Progenitor cell of endocrine pancreas (in vitro differentiated cells): ENCODE data around the gene NAV2. TPM values are rescaled to one million over a fixed set of nuclear protein-coding genes. Genes with fewer than 3 reads are reported as not detected.

Experiments used
- DNase-seq: peaks from one replicate; pipeline ENCODE4 v3.0.0; 2021; ENCODE audit warnings: low spot score; ENCODE audit not compliant: unreplicated experiment
- H3K27ac Mint-ChIP-seq: 2 replicates; pipeline ENCODE4 v1.8.0; 2021; ENCODE audit warnings: mild to moderate bottlenecking, moderate library complexity, mixed read lengths
- H3K27me3 Mint-ChIP-seq: 2 replicates; pipeline ENCODE4 v1.8.0; 2021; ENCODE audit warnings: mixed read lengths
- H3K36me3 Mint-ChIP-seq: 2 replicates; pipeline ENCODE4 v1.8.0; 2022; ENCODE audit warnings: mixed read lengths; ENCODE audit not compliant: insufficient read depth
- H3K4me1 Mint-ChIP-seq: 2 replicates; pipeline ENCODE4 v1.8.0; 2021; ENCODE audit warnings: low read depth, mixed read lengths
- H3K4me3 Mint-ChIP-seq: 2 replicates; pipeline ENCODE4 v1.8.0; 2021; ENCODE audit warnings: low read depth, mild to moderate bottlenecking, moderate library complexity, mixed read lengths
- H3K9me3 Mint-ChIP-seq: 2 replicates; pipeline ENCODE4 v1.8.0; 2021; ENCODE audit warnings: low read depth, mixed read lengths
- CTCF ChIP-seq: fragments of 200-600 bp; sonication (generic); IDR thresholded peaks from one replicate; pipeline ENCODE4 v1.5.0; 2021; ENCODE audit warnings: antibody characterized with exemption, mild to moderate bottlenecking; ENCODE audit not compliant: unreplicated experiment
- total RNA-seq: library from RNA; stranded (reverse); gene quantifications from 2 replicates; pipeline ENCODE4 v1.2.1, GENCODE V29; 2021

NAV2 gene
- total RNA-seq, 1 donor from 2014 or later, result 88.3 TPM

DNA sequence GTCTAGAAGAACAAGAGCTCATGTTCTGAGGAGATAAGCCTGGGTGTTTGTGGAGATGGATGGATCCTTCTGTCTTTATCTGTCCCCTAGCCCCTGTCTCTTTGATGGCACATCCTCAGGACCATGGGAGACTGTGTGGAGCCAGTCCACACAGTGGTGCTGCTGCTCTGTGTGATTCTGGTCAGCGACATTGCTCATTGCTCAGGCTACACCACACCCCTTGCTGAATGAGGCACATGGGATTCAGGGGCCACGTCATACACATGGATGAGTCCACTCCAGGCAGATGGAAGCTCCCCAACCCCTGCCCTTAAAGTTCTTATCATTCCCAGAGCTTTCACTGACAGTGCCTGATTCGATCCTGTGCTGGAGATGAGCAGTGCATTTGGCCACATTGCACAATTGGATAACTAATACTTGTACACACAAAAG lies 222.2 kb downstream of the NAV2 start:
- Mint-ChIP-seq H3K9me3 (no peaks in the 10 kb centered on the region), H3K27me3 (no peaks in the 10 kb centered on the region), H3K36me3 (peaks cover 1% of the 10 kb centered on the region), H3K4me1 (peaks cover 3% of the 10 kb centered on the region), H3K27ac (no peak overlapping the region), H3K4me3 (no peak overlapping the region)
- no peak for DNase-seq
- TF ChIP-seq CTCF, result no peak

GRCh38 chr11:19935507-19935906 lies 222.9 kb downstream of the NAV2 start:
- no peaks in the 10 kb centered on the region for H3K27me3 Mint-ChIP-seq
- TF ChIP-seq CTCF, result no peak
- H3K4me1 Mint-ChIP-seq, result peaks cover 3% of the 10 kb centered on the region
- no peak for DNase-seq
- no peaks in the 10 kb centered on the region for H3K9me3 Mint-ChIP-seq
- no peak overlapping the region for H3K27ac Mint-ChIP-seq
- peaks cover 1% of the 10 kb centered on the region for H3K36me3 Mint-ChIP-seq
- no peak overlapping the region for H3K4me3 Mint-ChIP-seq

GRCh38 chr11:19936461-19936860 lies 223.8 kb downstream of the NAV2 start:
- Mint-ChIP-seq H3K36me3 (peaks cover 1% of the 10 kb centered on the region), H3K4me1 (peaks cover 3% of the 10 kb centered on the region), H3K27ac (no peak overlapping the region), H3K9me3 (no peaks in the 10 kb centered on the region), H3K27me3 (no peaks in the 10 kb centered on the region), H3K4me3 (no peak overlapping the region)
- no peak for DNase-seq
- no peak for TF ChIP-seq CTCF

- no peaks in the 10 kb centered on the region for H3K27me3 Mint-ChIP-seq
Measured at GRCh38 chr11:19938169-19938856, 225.7 kb downstream of the NAV2 start.

DNA sequence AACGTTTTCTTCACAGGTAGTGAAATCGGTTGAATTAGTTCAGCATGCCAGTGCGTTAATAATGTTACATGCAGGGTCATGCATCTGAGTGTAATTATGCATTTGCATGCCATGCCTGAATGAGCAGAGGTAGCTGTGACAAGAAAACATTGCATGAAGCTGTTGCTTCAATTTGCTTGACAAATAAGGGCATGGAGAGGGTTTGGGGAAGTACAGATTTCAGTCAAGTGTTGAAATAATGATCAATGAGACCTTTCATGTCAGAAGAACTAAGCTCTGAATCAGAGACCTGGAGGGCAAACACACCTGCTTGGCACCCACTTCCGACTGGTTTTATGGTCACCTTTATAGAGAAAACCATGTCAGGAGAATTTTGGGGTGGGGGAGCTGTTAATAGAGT lies 226.2 kb downstream of the NAV2 start:
- H3K27ac Mint-ChIP-seq, result no peak overlapping the region
- H3K27me3 Mint-ChIP-seq, result no peaks in the 10 kb centered on the region
- no peak for DNase-seq
- H3K4me1 Mint-ChIP-seq, result peaks cover 3% of the 10 kb centered on the region
- H3K36me3 Mint-ChIP-seq, result peaks cover 3% of the 10 kb centered on the region
- no peaks in the 10 kb centered on the region for H3K9me3 Mint-ChIP-seq
- no peak for TF ChIP-seq CTCF
- H3K4me3 Mint-ChIP-seq, result no peak overlapping the region

More at GRCh38 chr11:19938169-19938856, 225.7 kb downstream of the NAV2 start:
- H3K4me3 Mint-ChIP-seq, result no peak overlapping the region
- peaks cover 1% of the 10 kb centered on the region for H3K36me3 Mint-ChIP-seq
- H3K27ac Mint-ChIP-seq, result peak overlapping the region; percentile 39
- peak; percentile 42 for DNase-seq
- no peaks in the 10 kb centered on the region for H3K9me3 Mint-ChIP-seq
- peaks cover 3% of the 10 kb centered on the region for H3K4me1 Mint-ChIP-seq
- TF ChIP-seq CTCF, result peak; percentile 94
